IPS-NIHi7 (cell line): ENCODE measurements around the gene TNC.

Experiments used
- DNase-seq: peaks from one replicate; pipeline ENCODE4 v3.0.0; 2012; ENCODE audit warnings: mixed read lengths; ENCODE audit errors: extremely low spot score

Gene TNC

GRCh38 chr9:115046824-115047223, 71.1 kb downstream of the TNC start:
- no peak for DNase-seq

DNA sequence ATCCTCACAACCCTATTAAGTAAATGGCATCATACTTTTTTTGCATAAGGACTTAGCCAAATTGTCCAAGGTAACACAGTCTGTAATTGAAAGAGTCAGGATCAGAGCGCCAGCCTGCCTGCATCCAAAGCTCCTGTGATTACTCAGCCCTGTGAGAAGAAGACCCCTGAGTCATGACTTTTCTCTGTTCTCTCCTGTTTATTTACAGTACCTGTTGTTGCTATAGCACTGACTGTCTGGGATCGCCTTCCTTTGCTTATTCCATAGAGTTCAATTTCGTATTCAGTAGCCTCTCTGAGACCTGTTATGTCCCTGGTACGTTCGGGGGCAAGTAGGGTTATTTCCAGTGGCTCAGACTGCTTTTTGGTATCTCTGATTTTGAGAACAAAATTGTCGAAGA, 71.8 kb downstream of the TNC start:
- no peak for DNase-seq

- DNase-seq = no peak
Observed at GRCh38 chr9:115043632-115044031, 74.3 kb downstream of the TNC start.

- DNase-seq = no peak
Observed at GRCh38 chr9:115042781-115043509, 75.0 kb downstream of the TNC start.

- DNase-seq = no peak
Observed at GRCh38 chr9:115039516-115040120, 78.3 kb downstream of the TNC start.

DNA sequence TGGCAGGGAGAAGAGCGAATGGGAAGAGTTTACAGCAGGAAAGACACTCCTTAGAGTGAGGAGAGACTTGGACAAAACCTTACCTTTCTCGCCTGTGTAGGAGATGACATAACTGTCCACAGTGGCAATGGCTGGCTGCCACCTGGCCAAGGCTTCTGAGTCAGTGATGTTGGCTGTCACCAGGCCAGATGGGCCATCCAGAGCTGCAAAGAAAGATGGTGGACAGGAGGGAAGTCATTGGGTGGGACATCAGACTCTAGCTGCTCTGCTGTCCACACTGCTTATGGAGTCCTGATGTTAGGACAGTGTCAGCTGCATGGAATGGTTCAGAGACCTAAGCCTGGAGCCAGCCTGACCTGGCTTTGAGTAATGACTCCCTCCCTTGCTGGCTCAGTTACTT, 79.8 kb downstream of the TNC start:
- no peak for DNase-seq

GRCh38 chr9:115036691-115037090, 81.3 kb downstream of the TNC start:
- no peak for DNase-seq

GRCh38 chr9:115035841-115036612, 81.9 kb downstream of the TNC start:
- no peak for DNase-seq

- no peak for DNase-seq
Observed at GRCh38 chr9:115034801-115035200, 83.2 kb downstream of the TNC start.

DNA sequence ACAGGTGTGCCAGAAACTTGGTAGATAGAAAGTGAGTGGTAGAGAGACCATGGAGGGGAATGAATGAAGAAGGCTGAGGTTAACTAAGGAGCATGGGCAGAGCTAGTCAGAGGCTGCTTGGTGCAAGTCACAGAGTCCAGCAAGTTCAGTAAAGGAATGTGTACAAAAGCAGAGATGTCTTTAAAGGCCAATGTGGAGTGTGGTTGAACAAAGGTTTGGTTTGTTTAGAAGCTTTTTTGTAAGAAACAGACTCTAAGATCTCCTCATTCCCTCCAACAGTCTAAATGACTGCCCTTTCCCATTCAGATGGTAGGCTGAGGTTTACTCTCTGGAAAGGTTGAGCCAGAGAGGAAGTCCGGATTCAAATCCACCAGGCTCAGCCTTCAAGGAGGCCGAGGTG, 84.2 kb downstream of the TNC start:
- DNase-seq = no peak

GRCh38 chr9:115032296-115032695, 85.7 kb downstream of the TNC start:
- DNase-seq = no peak

- DNase-seq = no peak
Observed at GRCh38 chr9:115030006-115030405, 88.0 kb downstream of the TNC start.

- no peak for DNase-seq
Observed at GRCh38 chr9:115025721-115026120, 92.2 kb downstream of the TNC start.

- DNase-seq = no peak
Observed at GRCh38 chr9:115024925-115025535, 92.9 kb downstream of the TNC start.

GRCh38 chr9:115022760-115023434, 95.1 kb downstream of the TNC start:
- no peak for DNase-seq

DNA sequence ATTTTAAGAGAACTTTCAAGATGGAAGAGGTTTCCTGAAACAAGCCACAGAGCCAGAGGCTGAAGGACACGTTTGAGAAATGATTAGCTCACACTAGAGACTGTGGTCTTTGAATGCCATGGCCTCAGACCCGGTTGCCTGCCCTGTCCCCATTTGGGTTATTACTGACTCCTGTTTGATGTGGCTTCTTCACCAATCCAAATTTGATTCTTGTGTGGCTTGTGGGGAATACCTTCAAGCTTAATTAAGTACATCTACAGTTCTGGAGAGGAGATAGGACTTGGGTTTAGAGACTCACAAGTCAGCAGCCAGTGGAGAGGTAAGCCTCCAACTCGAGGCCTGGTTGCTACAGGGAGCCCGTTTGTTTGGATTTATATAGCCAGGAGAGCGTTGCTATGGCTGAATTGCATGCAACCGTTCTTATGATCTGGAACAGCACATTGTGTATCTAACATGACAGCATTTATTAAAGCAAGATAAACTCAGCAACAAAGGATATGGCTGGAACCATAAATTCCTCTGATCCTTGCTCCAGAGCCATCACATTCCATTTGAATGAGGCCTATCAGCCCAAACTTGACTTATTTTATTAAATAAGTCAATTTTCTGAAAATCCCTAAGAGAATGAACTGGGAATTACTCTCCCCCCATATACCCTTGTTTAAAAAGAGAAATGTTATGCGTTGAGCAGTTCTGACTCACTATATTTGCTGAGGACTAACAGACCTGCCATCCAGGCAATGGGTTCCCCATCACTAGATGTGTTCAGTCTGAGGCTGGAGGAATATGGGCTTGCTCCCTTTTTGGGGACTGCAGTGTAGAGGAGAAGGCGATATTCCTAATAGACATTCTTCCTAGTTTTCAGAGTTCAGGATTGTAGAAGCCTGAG, 99.2 kb downstream of the TNC start:
- no peak for DNase-seq

GRCh38 chr9:115016344-115016743, 101.6 kb downstream of the TNC start:
- no peak for DNase-seq

DNA sequence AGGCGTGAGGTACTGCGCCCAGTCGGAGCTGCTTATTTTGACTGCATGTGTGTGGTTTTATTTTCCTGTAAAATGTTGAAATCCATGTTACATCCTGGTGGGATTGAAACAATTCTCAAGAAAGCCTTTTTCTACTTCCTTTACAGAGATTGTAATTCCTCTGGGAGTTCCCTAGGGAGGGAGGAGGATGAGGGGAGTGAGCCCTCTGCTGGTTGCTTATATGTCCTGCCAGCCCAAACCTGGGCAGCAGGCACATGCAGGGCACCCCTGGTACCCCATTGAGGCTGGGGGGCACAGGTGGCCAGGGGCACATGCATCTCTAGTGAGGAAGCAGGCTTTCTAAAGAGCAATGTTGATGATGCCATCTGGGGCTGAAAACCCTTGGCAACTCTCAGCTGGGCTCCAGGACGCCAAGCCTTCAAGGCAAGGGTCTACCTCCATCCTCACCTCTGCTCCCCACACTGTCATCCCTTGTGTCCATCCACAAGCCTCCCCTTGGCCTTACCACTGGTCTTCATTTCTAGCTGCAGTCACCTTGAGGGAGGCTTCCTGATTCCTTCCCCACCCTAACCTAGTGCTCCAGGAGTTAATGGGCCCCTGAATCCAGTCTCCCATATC, 102.8 kb downstream of the TNC start:
- DNase-seq = peak; percentile 74

- DNase-seq = no peak
Observed at GRCh38 chr9:115014438-115014837, 103.5 kb downstream of the TNC start.

GRCh38 chr9:115013998-115014397, 104.0 kb downstream of the TNC start:
- peak; percentile 80 for DNase-seq
